T-cell (primary cell): ENCODE data around the gene EIPR1. TPM values are rescaled to one million over a fixed set of nuclear protein-coding genes. Genes with fewer than 3 reads are reported as not detected.
A peak's percentile ranks its signal among the peaks of the same experiment; 100 is the strongest.

Experiments used
- ATAC-seq, 4 experiments: fragments of 200-7000 bp in 3 of 4; fragments of 150-1000 bp in 1 of 4; cut with Tn5 transposase; replicated peaks in 1 of 4; 1 replicate in 3 of 4; 2 replicates in 1 of 4; pipeline ENCODE4 v1.10.0; 2021; ENCODE audit warnings: moderate library complexity in 3 of 4, mild to moderate bottlenecking in 2 of 4, moderate number of reproducible peaks in 1 of 4
- CTCF ChIA-PET, 2 donors: fragments of 300-600 bp; sonication (Branson Sonifier 250); formaldehyde crosslinking; loops; one replicate each; lab custom pipeline; 2022; ENCODE audit warnings: antibody characterized with exemption in 2 of 2; lab: Charles Lee
- POLR2A ChIA-PET, 2 donors: fragments of 300-600 bp; sonication (Branson Sonifier 250); formaldehyde crosslinking; loops; one replicate each; lab custom pipeline; 2022; ENCODE audit warnings: antibody characterized with exemption in 2 of 2; lab: Charles Lee
- DNase-seq, 35 experiments: peaks; one replicate each; pipeline versions ENCODE4 v3.0.0 to v3.0.0-alpha.2; 2013 to 2023
- H3K27ac ChIP-seq: one replicate; pipeline ENCODE4 v1.5.1; 2013; ENCODE audit warnings: low read length
- H3K27me3 ChIP-seq, 2 experiments: replicated peaks in 1 of 2; 1 replicate in 1 of 2; 2 replicates in 1 of 2; pipeline versions ENCODE4 v1.6.1 to v1.7.0; 2013; ENCODE audit warnings: low read length in 1 of 2, mixed read lengths in 1 of 2; ENCODE audit not compliant: control insufficient read depth in 2 of 2, insufficient read depth in 2 of 2; ENCODE audit errors: extremely low read depth in 1 of 2
- H3K36me3 ChIP-seq, 2 donors: 1 replicate in 1 of 2; 2 replicates in 1 of 2; pipeline versions ENCODE4 v1.6.1 to v1.7.0; 2013; ENCODE audit warnings: low read length in 1 of 2; ENCODE audit not compliant: control insufficient read depth in 2 of 2, insufficient read depth in 1 of 2; ENCODE audit errors: extremely low read depth in 1 of 2
- H3K4me1 ChIP-seq, 2 experiments: 1 replicate in 1 of 2; 2 replicates in 1 of 2; pipeline versions ENCODE4 v1.6.1 to v1.7.0; 2013; ENCODE audit warnings: low read length in 2 of 2, mixed read lengths in 1 of 2; ENCODE audit not compliant: insufficient read depth in 2 of 2, control insufficient read depth in 1 of 2; ENCODE audit errors: extremely low read depth in 1 of 2
- H3K4me3 ChIP-seq, 2 donors: 1 replicate in 1 of 2; 2 replicates in 1 of 2; pipeline versions ENCODE4 v1.5.1 to v1.7.0; 2013; ENCODE audit warnings: mild to moderate bottlenecking in 2 of 2, low read length in 1 of 2, moderate library complexity in 1 of 2; ENCODE audit not compliant: control insufficient read depth in 1 of 2; ENCODE audit errors: extremely low read depth in 1 of 2
- H3K9me3 ChIP-seq: 2 replicates; pipeline ENCODE4 v1.7.0; 2013
- H3K27ac Mint-ChIP-seq, 2 donors: one replicate each; pipeline ENCODE4 v1.8.0; 2020 to 2021; ENCODE audit warnings: mild to moderate bottlenecking in 2 of 2, mixed read lengths in 2 of 2
- H3K27me3 Mint-ChIP-seq, 2 donors: one replicate each; pipeline ENCODE4 v1.8.0; 2021 to 2022; ENCODE audit warnings: mixed read lengths in 2 of 2
- H3K36me3 Mint-ChIP-seq: one replicate; pipeline ENCODE4 v1.8.0; 2021; ENCODE audit warnings: mixed read lengths
- H3K4me1 Mint-ChIP-seq, 3 donors: one replicate each; pipeline ENCODE4 v1.8.0; 2020 to 2022; ENCODE audit warnings: mixed read lengths in 3 of 3, mild to moderate bottlenecking in 1 of 3
- H3K4me3 Mint-ChIP-seq, 3 donors: one replicate each; pipeline ENCODE4 v1.8.0; 2020 to 2022; ENCODE audit warnings: mild to moderate bottlenecking in 3 of 3, mixed read lengths in 3 of 3, moderate library complexity in 3 of 3
- H3K9me3 Mint-ChIP-seq, 3 donors: one replicate each; pipeline ENCODE4 v1.8.0; 2020 to 2022; ENCODE audit warnings: mixed read lengths in 3 of 3
- WGBS: methylation state at CpG from one replicate; pipeline ENCODE4 v1.1.5; 2013; ENCODE audit warnings: missing lambda C conversion rate; ENCODE audit not compliant: insufficient coverage; 5-methylcytosine and 5-hydroxymethylcytosine counted together
- total RNA-seq, 35 experiments: library from RNA in 6 of 35; stranded (reverse) in 6 of 35; fragments of 120-200 nt in 1 of 35; gene quantifications; one replicate each; pipeline versions ENCODE4 v1.2.1 to v1.2.4 and lab custom pipeline; 2013 to 2026

The EIPR1 gene
- total RNA-seq, 5 donors from 2014 or later (not counting 1 experiment from before 2014, with no cell fraction given): 26.0 to 36.4 (median 27.8) TPM

DNA sequence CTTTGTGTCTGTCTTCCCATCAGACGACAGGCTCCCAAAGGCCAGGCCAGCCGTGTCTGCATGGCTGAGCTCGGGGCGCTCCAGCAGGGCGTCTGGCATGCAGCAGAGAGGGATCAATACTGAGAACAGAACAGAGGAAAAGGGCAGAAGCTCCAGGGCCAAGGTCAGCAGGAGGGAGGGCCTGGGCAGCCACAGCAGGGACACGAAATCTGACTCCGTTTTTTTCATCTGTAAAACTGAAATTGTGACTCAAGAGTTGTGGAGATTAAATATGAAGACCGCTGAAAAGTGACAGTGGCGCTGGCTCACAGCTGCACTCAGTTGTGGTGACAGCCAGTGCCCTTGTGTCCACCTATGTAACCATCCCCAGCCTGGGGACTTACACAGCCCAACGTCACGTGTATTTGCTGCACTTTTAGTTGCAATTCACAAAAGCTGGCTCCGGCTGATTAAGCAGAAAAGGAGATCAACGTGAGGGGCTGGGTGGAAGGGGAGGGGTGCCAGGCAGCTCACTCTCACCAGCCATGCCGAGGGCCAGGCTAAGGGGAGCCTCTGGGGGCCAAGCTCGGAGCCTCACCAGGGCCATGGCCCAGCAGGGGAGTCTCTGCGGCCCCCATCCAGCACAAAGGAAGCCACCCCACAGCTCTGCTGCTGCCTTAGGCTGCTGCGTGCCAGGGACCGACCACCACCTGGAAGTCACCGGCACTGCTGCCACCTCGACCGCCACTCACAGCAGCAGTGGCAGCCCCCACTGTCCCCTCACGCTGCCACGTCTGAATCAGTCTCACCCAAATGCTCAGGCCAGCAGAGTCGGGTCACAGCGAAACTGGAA is 74.7 kb downstream of the EIPR1 start:
- 82% methylated on average over 18 of the region's 25 CpGs for WGBS
- H3K4me3 ChIP-seq: no peak overlapping the region
- H3K27ac Mint-ChIP-seq: peak overlapping the region in 1 of 2 donors; percentile 70
- H3K27ac ChIP-seq: no peak overlapping the region
- no peak for DNase-seq
- ChIA-PET CTCF (no interaction called here), POLR2A (no interaction called here)
- no peaks in the 10 kb centered on the region for H3K27me3 ChIP-seq
- H3K36me3 Mint-ChIP-seq: peaks cover 17% of the 10 kb centered on the region
- H3K27me3 Mint-ChIP-seq: no peaks in the 10 kb centered on the region
- no peaks in the 10 kb centered on the region for H3K9me3 ChIP-seq
- peaks cover 0 to 12% of the 10 kb centered on the region in 2 experiments for H3K4me1 ChIP-seq
- peaks cover 13 to 27% (median 16%) of the 10 kb centered on the region in 3 donors for H3K4me1 Mint-ChIP-seq
- peaks cover 5 to 6% of the 10 kb centered on the region in 2 donors for H3K36me3 ChIP-seq
- peak in 1 of 4 experiments; percentile 42 for ATAC-seq
- no peaks in the 10 kb centered on the region for H3K9me3 Mint-ChIP-seq
- H3K4me3 Mint-ChIP-seq: peak overlapping the region; percentile 12 to 50 (median 34)

DNA sequence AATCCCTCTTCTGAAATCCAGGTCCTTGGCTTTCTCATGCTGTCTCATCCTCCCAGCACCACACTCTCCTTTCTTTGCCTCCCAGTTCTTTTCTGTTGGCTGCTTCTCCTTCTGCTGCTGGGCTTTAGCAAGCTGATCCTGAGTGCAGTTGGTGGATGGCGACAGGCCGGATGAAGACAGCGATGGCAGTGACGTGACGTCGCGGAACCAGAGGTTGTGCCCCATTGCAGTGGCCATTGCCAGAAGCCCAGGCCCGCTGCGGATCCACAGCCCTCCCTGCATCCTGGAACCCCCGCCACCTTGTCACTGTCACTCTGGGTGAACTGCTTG is 75.2 kb downstream of the EIPR1 start:
- Mint-ChIP-seq H3K4me1 (peaks cover 16 to 25% (median 18%) of the 10 kb centered on the region in 3 donors), H3K4me3 (no peak overlapping the region), H3K9me3 (no peaks in the 10 kb centered on the region), H3K36me3 (peaks cover 20% of the 10 kb centered on the region), H3K27ac (no peak overlapping the region), H3K27me3 (no peaks in the 10 kb centered on the region)
- Histone ChIP-seq H3K27me3 (no peaks in the 10 kb centered on the region), H3K27ac (no peak overlapping the region), H3K4me3 (no peak overlapping the region), H3K36me3 (peaks cover 5 to 6% of the 10 kb centered on the region in 2 donors), H3K9me3 (no peaks in the 10 kb centered on the region), H3K4me1 (peaks cover 0 to 12% of the 10 kb centered on the region in 2 experiments)
- ATAC-seq (no peak), DNase-seq (no peak)
- over 99% methylated on average over 10 of the region's 10 CpGs for WGBS
- POLR2A ChIA-PET: no interaction called here
- CTCF ChIA-PET: no interaction called here

DNA sequence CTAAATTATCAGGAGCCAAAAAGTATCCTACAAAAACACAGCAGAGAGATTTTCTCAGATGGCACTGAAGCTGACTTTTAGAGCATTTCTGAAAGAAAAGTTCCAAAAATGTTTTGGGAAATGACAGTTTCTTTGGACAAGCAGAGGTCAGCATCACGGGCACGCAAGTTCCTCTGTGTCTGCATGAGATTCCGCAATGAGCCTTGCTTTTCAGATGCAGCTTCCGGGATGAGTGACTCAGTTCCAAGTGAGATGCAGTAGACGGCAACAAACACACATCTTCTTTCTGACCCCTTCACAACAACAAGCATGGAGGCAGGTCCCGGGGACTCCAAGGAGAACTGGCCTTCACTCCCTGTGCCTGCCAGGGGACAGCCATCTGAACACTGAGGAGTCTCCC is 76.6 kb downstream of the EIPR1 start:
- Mint-ChIP-seq H3K36me3 (peaks cover 20% of the 10 kb centered on the region), H3K4me1 (peaks cover 16 to 25% (median 18%) of the 10 kb centered on the region in 3 donors), H3K27ac (no peak overlapping the region), H3K4me3 (no peak overlapping the region), H3K27me3 (no peaks in the 10 kb centered on the region), H3K9me3 (no peaks in the 10 kb centered on the region)
- Histone ChIP-seq H3K27me3 (no peaks in the 10 kb centered on the region), H3K27ac (no peak overlapping the region), H3K9me3 (no peaks in the 10 kb centered on the region), H3K4me1 (peaks cover 0 to 12% of the 10 kb centered on the region in 2 experiments), H3K4me3 (no peak overlapping the region), H3K36me3 (peaks cover 5 to 6% of the 10 kb centered on the region in 2 donors)
- no peak for ATAC-seq
- ChIA-PET CTCF (no interaction called here), POLR2A (no interaction called here)
- DNase-seq: no peak
- WGBS: 99% methylated on average over 6 of the region's 6 CpGs

DNA sequence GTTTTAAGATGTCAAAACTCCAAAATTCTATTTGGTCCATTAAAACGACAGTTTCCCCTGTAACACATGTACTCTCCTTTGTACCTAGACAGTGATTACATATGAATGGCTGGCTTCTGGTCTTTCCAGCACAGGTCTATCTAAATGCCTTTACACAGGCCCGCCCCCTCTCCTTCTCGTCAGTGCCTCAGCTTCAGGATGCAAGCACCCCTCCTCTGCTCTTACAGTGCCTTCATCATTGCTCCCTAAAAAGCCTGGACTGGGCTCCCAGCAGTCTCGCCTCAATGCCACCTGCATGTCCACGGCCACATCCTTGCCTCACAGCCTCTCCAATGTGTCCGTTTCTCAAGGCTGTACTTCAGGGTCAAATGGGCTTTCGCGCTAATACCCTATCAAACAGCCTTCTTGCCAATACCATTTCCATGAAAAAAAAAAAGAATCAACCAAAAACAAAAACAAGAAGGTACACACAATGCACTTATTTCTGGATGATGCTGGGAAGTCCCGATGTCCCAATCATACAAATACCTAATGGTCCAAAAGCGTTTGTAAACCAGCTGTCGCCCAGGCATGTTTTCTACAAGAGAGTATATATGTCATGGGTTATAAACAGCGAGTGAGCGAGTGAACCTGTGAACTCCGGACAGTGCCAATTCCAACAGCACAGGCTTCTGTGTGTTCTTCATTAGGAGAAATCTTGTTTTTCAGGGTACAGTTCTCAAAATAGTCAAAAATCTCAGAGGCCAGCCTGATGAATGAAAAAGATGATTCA is 77.2 kb downstream of the EIPR1 start:
- Histone ChIP-seq H3K36me3 (peaks cover 5 to 6% of the 10 kb centered on the region in 2 donors), H3K4me3 (no peak overlapping the region), H3K4me1 (peaks cover 0 to 12% of the 10 kb centered on the region in 2 experiments), H3K9me3 (no peaks in the 10 kb centered on the region), H3K27ac (no peak overlapping the region), H3K27me3 (no peaks in the 10 kb centered on the region)
- ATAC-seq (no peak), DNase-seq (no peak)
- no peak overlapping the region for H3K27ac Mint-ChIP-seq
- no peak overlapping the region for H3K4me3 Mint-ChIP-seq
- 94% methylated on average over 11 of the region's 14 CpGs for WGBS
- H3K27me3 Mint-ChIP-seq: no peaks in the 10 kb centered on the region
- H3K9me3 Mint-ChIP-seq: no peaks in the 10 kb centered on the region
- ChIA-PET POLR2A (no interaction called here), CTCF (no interaction called here)
- H3K36me3 Mint-ChIP-seq: peaks cover 20% of the 10 kb centered on the region
- H3K4me1 Mint-ChIP-seq: peaks cover 13 to 20% (median 14%) of the 10 kb centered on the region in 3 donors

DNA sequence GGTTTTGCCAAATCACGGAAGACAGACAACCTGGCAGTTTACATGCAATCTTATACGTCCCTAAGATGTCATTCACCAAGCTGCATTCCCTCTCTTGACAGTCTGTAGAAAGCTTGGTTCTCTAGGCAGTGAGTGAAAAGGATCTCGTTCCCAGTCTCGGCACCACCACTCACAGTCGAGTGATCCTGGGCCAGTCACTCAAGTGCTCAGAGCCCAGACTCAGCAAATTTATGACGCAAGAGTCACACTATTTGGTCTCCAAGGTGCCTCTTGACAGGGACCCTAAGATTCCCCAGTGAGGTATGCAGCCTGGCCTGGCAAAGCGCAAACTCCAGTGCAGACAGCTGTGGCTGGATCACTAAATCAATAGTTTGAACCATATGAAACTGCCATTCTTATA is 77.9 kb downstream of the EIPR1 start:
- H3K27ac ChIP-seq: no peak overlapping the region

DNA sequence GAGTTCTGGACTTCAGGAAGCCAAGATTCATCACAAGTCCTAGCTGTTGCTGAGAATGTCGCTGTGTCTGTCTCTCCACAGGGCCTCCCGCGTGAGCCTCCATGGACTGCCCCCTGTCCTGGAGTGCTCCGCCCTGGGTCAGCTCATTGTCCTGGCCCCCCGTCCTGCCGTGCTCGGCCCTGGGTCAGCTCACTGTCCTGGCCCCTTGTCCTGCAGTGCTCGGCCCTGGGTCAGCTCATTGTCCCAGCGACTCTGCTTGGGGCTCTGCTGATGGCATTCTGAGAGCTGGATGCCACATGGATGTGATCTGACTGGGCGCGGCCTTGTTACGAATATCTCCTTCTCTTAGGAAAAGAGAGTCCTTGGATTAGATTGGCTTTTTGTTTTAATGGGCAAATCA is 78.5 kb downstream of the EIPR1 start:
- DNase-seq: no peak
- H3K4me3 Mint-ChIP-seq: no peak overlapping the region
- no peak overlapping the region for H3K27ac Mint-ChIP-seq
- H3K36me3 Mint-ChIP-seq: peaks cover 20% of the 10 kb centered on the region
- peaks cover 0 to 14% of the 10 kb centered on the region in 2 experiments for H3K4me1 ChIP-seq
- CTCF ChIA-PET: interaction anchor here in 1 of 2 donors (0.6 kb wide), 1 partner anchor 138 kb away, joined by 3 read pairs; no protein-coding TSS in a partner anchor
- POLR2A ChIA-PET: no interaction called here
- H3K27ac ChIP-seq: no peak overlapping the region
- no peaks in the 10 kb centered on the region for H3K27me3 Mint-ChIP-seq
- WGBS: 93% methylated on average over 8 of the region's 12 CpGs
- H3K36me3 ChIP-seq: peaks cover 5 to 6% of the 10 kb centered on the region in 2 donors
- no peak overlapping the region for H3K4me3 ChIP-seq
- peaks cover 12 to 17% (median 13%) of the 10 kb centered on the region in 3 donors for H3K4me1 Mint-ChIP-seq
- no peaks in the 10 kb centered on the region for H3K9me3 ChIP-seq
- H3K27me3 ChIP-seq: no peaks in the 10 kb centered on the region
- no peaks in the 10 kb centered on the region for H3K9me3 Mint-ChIP-seq
- ATAC-seq: no peak

More for the DNA sequence above, 77.9 kb downstream of the EIPR1 start:
- Mint-ChIP-seq H3K27ac (no peak overlapping the region), H3K27me3 (no peaks in the 10 kb centered on the region), H3K4me3 (no peak overlapping the region), H3K9me3 (no peaks in the 10 kb centered on the region), H3K4me1 (peaks cover 12 to 18% (median 13%) of the 10 kb centered on the region in 3 donors), H3K36me3 (peaks cover 20% of the 10 kb centered on the region)
- H3K36me3 ChIP-seq: peaks cover 5 to 6% of the 10 kb centered on the region in 2 donors
- ATAC-seq: no peak
- ChIA-PET POLR2A (no interaction called here), CTCF (no interaction called here)
- no peaks in the 10 kb centered on the region for H3K27me3 ChIP-seq
- no peak for DNase-seq
- peaks cover 0 to 14% of the 10 kb centered on the region in 2 experiments for H3K4me1 ChIP-seq
- no peak overlapping the region for H3K4me3 ChIP-seq
- WGBS: 98% methylated on average over 6 of the region's 7 CpGs
- no peaks in the 10 kb centered on the region for H3K9me3 ChIP-seq
